H1 (cell line): ENCODE results near the gene ALG10. TPM values are rescaled to one million over a fixed set of nuclear protein-coding genes. Genes with fewer than 3 reads are reported as not detected.

Experiments used
- CTCF ChIA-PET: fragments of 300-600 bp; sonication (Branson Sonifier 250); formaldehyde crosslinking; loops from one replicate; lab custom pipeline; 2021; ENCODE audit not compliant: partially characterized antibody; lab: Charles Lee
- POLR2A ChIA-PET: fragments of 300-600 bp; sonication (Branson Sonifier 250); formaldehyde crosslinking; loops from one replicate; lab custom pipeline; 2021; ENCODE audit warnings: inconsistent platforms; ENCODE audit not compliant: partially characterized antibody; lab: Charles Lee
- DNase-seq, 2 experiments: peaks; one replicate each; pipeline versions ENCODE4 v3.0.0 to v3.0.0-alpha.2; 2010 to 2022; ENCODE audit warnings: low spot score in 2 of 2, low read depth in 1 of 2, mixed read lengths in 1 of 2
- FAIRE-seq: peaks from 2 replicates; lab custom pipeline; 2011; peaks lifted over from hg19 to GRCh38; lab: Jason Lieb, UNC
- H2AFZ ChIP-seq: 2 replicates; pipeline ENCODE4 v1.8.1; 2012; ENCODE audit warnings: low read length, inconsistent platforms
- H2AK5ac ChIP-seq: 2 replicates; pipeline ENCODE4 v1.6.1; 2013; ENCODE audit warnings: low read depth, low read length
- H2BK120ac ChIP-seq: replicated peaks from 2 replicates; pipeline ENCODE3; 2013; ENCODE audit warnings: low read depth, low read length, inconsistent platforms
- H2BK12ac ChIP-seq: 2 replicates; pipeline ENCODE4 v1.6.1; 2013; ENCODE audit warnings: low read depth, low read length
- H2BK15ac ChIP-seq: 2 replicates; pipeline ENCODE4 v1.6.1; 2013; ENCODE audit warnings: low read length
- H2BK20ac ChIP-seq: 2 replicates; pipeline ENCODE4 v1.6.1; 2013; ENCODE audit warnings: low read length
- H2BK5ac ChIP-seq: 2 replicates; pipeline ENCODE4 v1.6.1; 2013; ENCODE audit warnings: low read depth, low read length
- H3K14ac ChIP-seq: 2 replicates; pipeline ENCODE4 v1.6.1; 2013; ENCODE audit warnings: inconsistent platforms; ENCODE audit not compliant: insufficient read length
- H3K18ac ChIP-seq: 2 replicates; pipeline ENCODE4 v1.6.1; 2013; ENCODE audit warnings: low read length; ENCODE audit errors: extremely low read depth
- H3K23ac ChIP-seq: 2 replicates; pipeline ENCODE4 v1.6.1; 2013; ENCODE audit warnings: inconsistent platforms; ENCODE audit not compliant: insufficient read length
- H3K23me2 ChIP-seq: 2 replicates; pipeline ENCODE4 v1.6.1; 2013; ENCODE audit warnings: low read depth, low read length
- H3K27ac ChIP-seq: 2 replicates; pipeline ENCODE4 v1.6.1; 2011; ENCODE audit warnings: low read depth, low read length, inconsistent platforms
- H3K27me3 ChIP-seq, 4 experiments: replicated peaks in 1 of 4; 1 replicate in 1 of 4; 2 replicates in 3 of 4; pipeline versions ENCODE4 v1.6.1 to v1.8.1; 2011 to 2013; ENCODE audit warnings: low read length in 3 of 4, mild to moderate bottlenecking in 3 of 4, inconsistent platforms in 2 of 4, mixed read lengths in 2 of 4, moderate library complexity in 1 of 4; ENCODE audit not compliant: control insufficient read depth in 3 of 4, insufficient read depth in 3 of 4; ENCODE audit errors: extremely low read depth in 1 of 4
- H3K36me3 ChIP-seq, 4 experiments: 2 replicates each; pipeline versions ENCODE4 v1.6.1 to v1.8.1; 2011 to 2013; ENCODE audit warnings: mild to moderate bottlenecking in 4 of 4, low read length in 3 of 4, moderate library complexity in 2 of 4, control low read depth in 1 of 4, inconsistent platforms in 1 of 4; ENCODE audit not compliant: insufficient read depth in 4 of 4, control insufficient read depth in 2 of 4
- H3K4ac ChIP-seq: replicated peaks from 2 replicates; pipeline ENCODE3; 2013; ENCODE audit warnings: low read length, low read depth, mixed read lengths, inconsistent platforms; ENCODE audit not compliant: insufficient read length
- H3K4me1 ChIP-seq, 4 experiments: replicated peaks in 1 of 4; 1 replicate in 1 of 4; 2 replicates in 3 of 4; pipeline versions ENCODE4 v1.6.1 to v1.8.1; 2011 to 2013; ENCODE audit warnings: low read length in 3 of 4, inconsistent platforms in 2 of 4, mixed read lengths in 1 of 4; ENCODE audit not compliant: insufficient read depth in 4 of 4, control insufficient read depth in 3 of 4
- H3K4me2 ChIP-seq, 2 experiments: 2 replicates each; pipeline versions ENCODE4 v1.6.1 to v1.8.1; 2011 to 2013; ENCODE audit warnings: low read depth in 2 of 2, low read length in 2 of 2, control low read depth in 1 of 2, inconsistent platforms in 1 of 2, mild to moderate bottlenecking in 1 of 2; ENCODE audit not compliant: insufficient read depth in 1 of 2
- H3K4me3 ChIP-seq, 4 experiments: fragments of 200-600, 300-600 bp in 1 of 4; sonication (generic), shearing (Covaris generic), sonication (Bioruptor Twin) in 1 of 4; 2 replicates each; pipeline versions ENCODE4 v1.5.1 to v1.8.1; 2011 to 2016; ENCODE audit warnings: low read length in 4 of 4, low read depth in 3 of 4, control low read depth in 2 of 4, inconsistent platforms in 2 of 4, mild to moderate bottlenecking in 2 of 4, mixed read lengths in 1 of 4, moderate library complexity in 1 of 4; ENCODE audit not compliant: insufficient read depth in 2 of 4; ENCODE audit errors: extremely low read depth in 1 of 4
- H3K56ac ChIP-seq: replicated peaks from 2 replicates; pipeline ENCODE3; 2013; ENCODE audit warnings: low read depth, mild to moderate bottlenecking, mixed read lengths, low read length, inconsistent platforms; ENCODE audit not compliant: insufficient read length
- H3K79me1 ChIP-seq: 2 replicates; pipeline ENCODE4 v1.6.1; 2013; ENCODE audit warnings: low read depth, low read length, control low read depth
- H3K79me2 ChIP-seq, 2 experiments: 2 replicates each; pipeline versions ENCODE4 v1.6.1 to v1.8.1; 2012 to 2013; ENCODE audit warnings: low read length in 2 of 2, mild to moderate bottlenecking in 2 of 2, inconsistent platforms in 1 of 2; ENCODE audit not compliant: insufficient read depth in 2 of 2, control insufficient read depth in 1 of 2
- H3K9ac ChIP-seq, 4 experiments: replicated peaks in 1 of 4; 1 replicate in 1 of 4; 2 replicates in 3 of 4; pipeline versions ENCODE4 v1.6.1 to v1.8.1; 2011 to 2013; ENCODE audit warnings: low read depth in 3 of 4, low read length in 3 of 4, control low read depth in 2 of 4, mild to moderate bottlenecking in 2 of 4, moderate library complexity in 2 of 4, inconsistent platforms in 1 of 4; ENCODE audit errors: extremely low read depth in 1 of 4
- H3K9me3 ChIP-seq, 2 experiments: 2 replicates each; pipeline versions ENCODE4 v1.6.1 to v1.8.1; 2012 to 2013; ENCODE audit warnings: mild to moderate bottlenecking in 2 of 2, moderate library complexity in 2 of 2, control low read depth in 1 of 2, inconsistent platforms in 1 of 2, low read depth in 1 of 2, low read length in 1 of 2, mixed read lengths in 1 of 2; ENCODE audit not compliant: insufficient read depth in 2 of 2
- H4K20me1 ChIP-seq, 2 experiments: replicated peaks in 1 of 2; 2 replicates each; pipeline versions ENCODE3 to v1.8.1; 2011 to 2013; ENCODE audit warnings: inconsistent platforms in 2 of 2, low read length in 2 of 2, mild to moderate bottlenecking in 1 of 2; ENCODE audit not compliant: insufficient read depth in 2 of 2, control insufficient read depth in 1 of 2
- H4K5ac ChIP-seq: 2 replicates; pipeline ENCODE4 v1.6.1; 2013; ENCODE audit warnings: low read length, low read depth, mixed read lengths, inconsistent platforms; ENCODE audit not compliant: insufficient read length
- H4K8ac ChIP-seq: 2 replicates; pipeline ENCODE4 v1.8.0; 2013; ENCODE audit warnings: mild to moderate bottlenecking, moderate library complexity, low read length, inconsistent platforms; ENCODE audit not compliant: insufficient read depth; ENCODE audit errors: extremely low read depth
- H4K91ac ChIP-seq: replicated peaks from 2 replicates; pipeline ENCODE3; 2013; ENCODE audit warnings: low read length, mixed read lengths, inconsistent platforms; ENCODE audit not compliant: insufficient read length
- CTCF ChIP-seq, 3 experiments: IDR thresholded peaks; 1 replicate in 2 of 3; 2 replicates in 1 of 3; pipeline versions ENCODE4 v1.5.1 to v1.6.1; 2011; ENCODE audit warnings: low read length in 3 of 3, mild to moderate bottlenecking in 3 of 3, inconsistent platforms in 2 of 3, low read depth in 1 of 3, moderate library complexity in 1 of 3; ENCODE audit not compliant: insufficient read depth in 1 of 3; ENCODE audit errors: control extremely low read depth in 1 of 3
- POU5F1 ChIP-seq: IDR thresholded peaks from 2 replicates; pipeline ENCODE4 v1.6.1; 2011; ENCODE audit warnings: low read depth, mild to moderate bottlenecking, low read length, moderate library complexity
- RAD21 ChIP-seq, 2 experiments: IDR thresholded peaks in 1 of 2; conservative IDR thresholded peaks in 1 of 2; 2 replicates each; pipeline ENCODE4 v1.6.1; 2011; ENCODE audit warnings: low read depth in 2 of 2, low read length in 2 of 2, improper control_type of control experiment in 1 of 2, inconsistent platforms in 1 of 2, mild to moderate bottlenecking in 1 of 2, moderate library complexity in 1 of 2
- WGBS, 2 experiments: shearing (Covaris generic) in 1 of 2; methylation state at CpG; one replicate each; pipeline versions ENCODE4 v1.1.6 to v1.1.7; 2013 to 2015; ENCODE audit warnings: low lambda C conversion rate in 2 of 2, mixed read lengths in 2 of 2, inconsistent platforms in 1 of 2, low coverage in 1 of 2, missing lambda C conversion rate in 1 of 2; ENCODE audit not compliant: insufficient replicate concordance in 2 of 2, insufficient coverage in 1 of 2, insufficient read length in 1 of 2; ENCODE audit errors: extremely low coverage in 1 of 2, missing lambda C conversion rate in 1 of 2; 5-methylcytosine and 5-hydroxymethylcytosine counted together
- polyA plus RNA-seq, 7 experiments: library from polyadenylated mRNA; depleted of rRNA in 3 of 7; stranded (reverse) in 5 of 7; unstranded in 2 of 7; fragments of >200 nt in 5 of 7; fragments of 200-250 nt in 2 of 7; gene quantifications; 1 replicate in 5 of 7; 2 replicates in 1 of 7; 4 replicates in 1 of 7; pipeline versions ENCODE4 v1.2.1 to v1.2.3, GENCODE V29; 2011 to 2013; ENCODE audit warnings: missing spikeins in 2 of 7, mixed read lengths in 2 of 7
- total RNA-seq: library from RNA; stranded (reverse); fragmentation: NEBNext Ultra II Directional; extraction: Animal tissue kit (Norgen Biotek cat#: 25700); gene quantifications from 2 replicates; pipeline ENCODE4 v1.2.1, GENCODE V29; 2021

ALG10 gene
- total and polyA plus RNA-seq, 2 of the 8 experiments (the other 6 are each of a cell fraction or from before 2014, with no cell fraction given) = 9.1 to 11.0 TPM

- ChIA-PET POLR2A (no interaction called here), CTCF (no interaction called here)
- no peak overlapping the region for H2BK12ac ChIP-seq
- H3K79me2 ChIP-seq = no peaks in the 10 kb centered on the region
- H2BK5ac ChIP-seq = no peak overlapping the region
- no peak overlapping the region for H2BK20ac ChIP-seq
- no peak overlapping the region for H4K8ac ChIP-seq
- H2AFZ ChIP-seq = 0 out of 2 replicates have a peak overlapping the region, but pooled peaks have one; percentile 70
- no peak for FAIRE-seq
- H2AK5ac ChIP-seq = no peak overlapping the region
- no peak overlapping the region for H3K56ac ChIP-seq
- no peaks in the 10 kb centered on the region for H3K36me3 ChIP-seq
- no peak overlapping the region for H3K4me3 ChIP-seq
- H3K23ac ChIP-seq = no peak overlapping the region
- no peaks in the 10 kb centered on the region for H3K9me3 ChIP-seq
- H3K79me1 ChIP-seq = no peaks in the 10 kb centered on the region
- no peak overlapping the region; the same call in 1 of the 2 replicates for H3K18ac ChIP-seq
- H3K4me1 ChIP-seq = no peaks in the 10 kb centered on the region
- no peaks in the 10 kb centered on the region for H3K27me3 ChIP-seq
- H3K9ac ChIP-seq = no peak overlapping the region
- no peak for DNase-seq
- H2BK120ac ChIP-seq = no peak overlapping the region
- no peak overlapping the region for H3K14ac ChIP-seq
- H4K5ac ChIP-seq = no peak overlapping the region
- no peak overlapping the region for H3K27ac ChIP-seq
- H2BK15ac ChIP-seq = no peak overlapping the region
- WGBS, 2 experiments = 97% methylated on average over 3 of the region's 3 CpGs; no CpG with 5 or more reads in 1 of the 2 experiments
- no peaks in the 10 kb centered on the region for H3K23me2 ChIP-seq
- TF ChIP-seq POU5F1 = no peak
- peak; percentile 0 to 40 (median 11); a peak in 2 of 4 replicates for TF ChIP-seq CTCF (IDR thresholded peaks at IDR 0.05; ENCODE audit: control extremely low read depth in 1 of 3, insufficient read depth in 1 of 3, low read depth in 1 of 3, low read length in 3 of 3)
- TF ChIP-seq RAD21 (IDR thresholded peaks at IDR 0.05 in 1 of 2, conservative IDR thresholded peaks at IDR 0.05 in 1 of 2; ENCODE audit: low read depth in 2 of 2, low read length in 2 of 2) = peak; percentile 10 to 29; a peak in 2 of 4 replicates
- TF ChIP-seq, all 59 proteins: peak for 2
- no peaks in the 10 kb centered on the region for H4K20me1 ChIP-seq
- H3K4ac ChIP-seq = no peak overlapping the region
- no peak overlapping the region for H3K4me2 ChIP-seq
- no peak overlapping the region for H4K91ac ChIP-seq
Measured at GRCh38 chr12:34016361-34016760, 5.9 kb upstream of the ALG10 start.
